CD4-positive, alpha-beta T cell treated with Interferon alpha-2 for 1 hour (primary cell): ENCODE measurements around the gene AP2A2.

ENCODE experiments used
- DNase-seq, 2 donors: peaks; one replicate each; pipeline ENCODE4 v3.0.0-alpha.2; 2020 to 2022

The AP2A2 gene

DNA sequence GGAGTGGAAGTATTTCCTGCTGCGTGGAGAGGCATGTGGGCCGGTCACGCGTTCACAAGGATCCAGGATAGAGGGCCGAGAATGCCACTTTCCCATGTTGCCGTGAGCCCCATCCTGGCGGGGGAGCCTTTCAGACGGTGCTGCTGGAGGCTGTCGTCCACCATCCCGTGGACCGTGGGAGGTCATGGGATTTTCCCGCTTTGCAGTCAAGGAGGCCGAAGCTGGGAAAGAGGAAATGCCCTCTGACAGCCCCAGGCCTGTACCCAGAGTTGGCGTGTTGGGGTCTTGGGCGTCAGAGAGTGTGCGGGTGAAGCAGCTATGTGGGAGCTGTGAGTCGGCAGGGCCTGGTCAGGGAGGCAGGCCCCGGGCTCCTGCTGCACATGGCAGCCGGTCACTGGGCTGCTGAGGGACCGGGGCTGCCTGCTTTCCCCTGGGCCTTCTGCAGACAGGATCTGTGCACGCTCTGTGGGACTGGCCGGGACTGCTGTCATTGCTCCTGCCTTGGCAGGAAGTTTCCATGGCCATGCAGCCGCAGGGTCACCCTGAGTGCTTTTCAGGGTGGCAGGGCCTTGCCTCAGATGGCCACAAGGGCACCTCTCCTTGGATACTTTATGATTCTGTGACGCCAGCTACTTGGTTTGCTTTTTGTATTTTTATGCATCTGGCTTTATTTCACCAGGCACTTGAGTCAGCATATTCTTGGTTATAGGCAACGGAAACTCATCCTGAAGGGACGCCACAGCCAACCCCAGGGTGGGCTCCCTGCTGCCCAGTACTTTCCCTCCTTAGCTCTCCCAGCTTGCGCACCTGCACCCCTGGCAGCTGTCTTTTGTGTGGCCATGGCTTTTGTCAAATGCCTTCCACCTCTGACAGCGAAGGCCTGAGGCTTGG, 52.4 kb downstream of the AP2A2 start:
- no peak for DNase-seq

DNA sequence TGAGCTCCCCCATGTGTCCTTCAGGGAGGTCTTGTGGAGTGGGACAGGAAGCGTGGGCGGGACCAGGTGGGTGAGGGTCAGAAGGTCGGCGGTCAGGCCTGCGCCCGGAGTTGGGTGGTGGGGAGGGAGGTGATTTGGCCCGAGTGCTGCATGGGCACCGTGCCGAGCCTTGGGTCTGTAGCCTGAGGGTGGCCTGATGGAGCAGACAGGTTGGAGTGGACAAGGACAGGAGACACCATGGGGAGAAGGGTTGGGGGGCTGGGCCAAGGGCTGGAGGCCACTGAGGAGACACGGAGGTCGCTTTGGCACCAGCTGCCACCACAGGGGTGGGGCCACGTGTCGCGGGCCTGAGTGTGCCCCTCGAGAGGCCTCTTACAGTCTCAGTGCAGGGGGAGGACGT, 53.1 kb downstream of the AP2A2 start:
- no peak for DNase-seq

DNA sequence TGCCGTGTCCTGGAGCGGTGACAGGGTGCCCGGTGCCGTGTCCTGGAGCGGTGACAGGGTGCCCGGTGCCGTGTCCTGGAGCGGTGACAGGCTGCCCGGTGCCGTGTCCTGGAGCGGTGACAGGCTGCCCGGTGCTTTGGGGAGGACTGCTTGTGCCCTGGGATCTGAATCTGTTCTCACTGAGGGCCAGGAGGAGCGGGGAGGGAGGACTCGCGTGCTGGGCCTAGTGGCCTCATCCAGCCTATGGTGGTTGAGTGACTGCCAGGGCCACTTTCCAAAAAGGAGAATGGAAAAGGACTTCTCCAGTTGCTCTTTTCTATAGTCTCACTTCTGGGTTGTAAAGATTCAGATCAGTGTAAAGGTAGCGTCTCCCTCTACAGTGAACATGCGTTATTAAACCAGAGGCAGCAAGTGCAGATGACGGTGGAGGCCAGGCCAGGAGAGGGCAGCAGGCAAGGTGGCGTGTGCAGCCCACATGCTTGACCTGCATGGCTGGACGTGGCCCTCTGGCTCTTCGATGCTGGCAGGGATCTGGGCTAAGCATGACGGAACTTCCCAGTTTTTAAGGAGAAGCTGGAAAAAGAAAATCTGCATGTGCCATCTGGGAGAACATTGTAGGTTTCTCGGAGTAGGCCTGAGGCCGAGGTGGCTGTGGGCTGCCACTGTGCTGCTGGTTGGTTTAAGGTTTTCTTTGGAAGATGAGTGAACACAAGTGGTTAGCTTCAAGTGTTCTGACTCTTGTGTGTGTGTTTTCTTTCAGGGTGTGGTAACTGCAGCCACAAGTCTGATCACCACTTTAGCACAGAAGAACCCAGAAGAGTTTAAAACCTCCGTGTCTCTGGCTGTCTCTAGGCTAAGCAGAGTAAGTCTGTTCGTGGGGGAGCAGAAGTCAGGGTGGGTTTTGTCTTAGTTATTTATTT, 55.0 kb downstream of the AP2A2 start:
- DNase-seq, result no peak

DNA sequence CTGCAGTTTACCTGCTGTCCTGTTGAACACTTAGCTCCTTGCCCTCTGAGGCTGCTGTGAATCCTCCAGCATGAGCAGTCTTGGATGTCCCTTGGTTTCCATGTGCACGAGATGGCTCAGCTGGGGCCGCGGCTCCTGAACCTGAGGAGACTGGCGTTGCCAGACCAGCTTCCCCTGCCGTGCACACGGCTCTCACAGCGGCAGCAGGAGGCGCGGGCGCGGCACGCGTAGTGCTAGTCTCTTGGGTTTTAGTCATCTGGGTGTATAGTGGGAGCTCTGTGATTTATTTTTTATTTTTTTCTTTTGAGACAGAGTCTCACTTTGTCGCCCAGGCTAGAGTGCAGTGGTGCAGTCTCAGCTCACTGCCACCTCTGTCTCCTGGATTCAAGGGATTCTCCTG, 56.1 kb downstream of the AP2A2 start:
- no peak for DNase-seq

DNA sequence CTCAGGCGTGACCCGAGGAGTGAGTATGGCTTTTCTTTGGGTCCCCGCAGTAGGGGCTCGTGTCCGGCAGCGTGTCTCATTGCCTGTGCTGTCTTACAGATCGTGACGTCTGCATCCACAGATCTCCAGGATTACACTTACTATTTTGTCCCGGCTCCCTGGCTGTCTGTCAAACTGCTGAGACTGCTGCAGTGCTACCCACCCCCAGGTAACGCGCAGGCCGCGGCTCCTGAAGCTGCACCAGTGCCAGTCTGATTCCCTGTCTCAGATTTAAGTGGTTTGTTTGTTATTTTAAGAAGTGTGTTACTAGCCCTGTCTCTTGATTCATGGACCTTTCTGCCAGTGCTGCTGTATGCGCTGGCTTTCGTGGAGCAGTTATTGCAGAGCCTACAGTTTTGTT, 58.9 kb downstream of the AP2A2 start:
- DNase-seq, result no peak

DNA sequence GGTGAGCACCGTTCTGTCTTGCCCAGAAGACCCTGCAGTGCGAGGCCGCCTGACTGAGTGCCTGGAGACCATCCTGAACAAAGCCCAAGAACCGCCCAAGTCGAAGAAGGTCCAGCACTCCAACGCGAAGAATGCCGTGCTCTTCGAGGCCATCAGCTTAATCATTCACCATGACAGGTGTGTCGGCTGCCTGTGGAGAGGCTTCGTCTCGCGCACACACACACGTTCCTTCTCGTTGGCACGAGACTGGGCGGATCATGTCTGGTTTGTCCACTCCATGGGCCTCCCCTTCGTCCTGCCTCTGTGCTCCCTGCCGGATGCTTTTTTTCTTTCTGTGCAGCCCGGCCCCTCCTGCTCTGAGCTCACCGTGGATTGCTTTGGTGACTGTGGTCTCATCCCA, 59.7 kb downstream of the AP2A2 start:
- no peak for DNase-seq

DNA sequence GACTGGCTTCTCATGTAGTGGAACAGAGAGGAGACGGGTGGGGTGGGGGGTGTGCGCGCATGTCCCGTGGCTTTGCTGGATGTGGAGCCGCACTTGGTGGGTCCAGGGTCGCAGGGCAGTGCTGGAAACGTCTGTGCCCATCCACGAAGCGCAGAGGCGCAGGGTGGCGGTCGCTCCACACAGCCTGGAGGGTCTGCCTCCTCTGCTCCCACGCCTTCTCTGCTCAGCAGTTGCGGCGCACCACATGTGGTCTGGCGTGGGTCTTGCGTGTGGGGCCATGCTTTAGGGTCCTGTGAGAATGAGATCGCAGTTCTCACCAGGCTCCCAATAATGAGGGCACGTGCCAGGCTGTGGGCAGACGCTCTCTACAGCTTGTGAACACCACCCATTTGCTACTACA, 60.2 kb downstream of the AP2A2 start:
- no peak for DNase-seq

DNA sequence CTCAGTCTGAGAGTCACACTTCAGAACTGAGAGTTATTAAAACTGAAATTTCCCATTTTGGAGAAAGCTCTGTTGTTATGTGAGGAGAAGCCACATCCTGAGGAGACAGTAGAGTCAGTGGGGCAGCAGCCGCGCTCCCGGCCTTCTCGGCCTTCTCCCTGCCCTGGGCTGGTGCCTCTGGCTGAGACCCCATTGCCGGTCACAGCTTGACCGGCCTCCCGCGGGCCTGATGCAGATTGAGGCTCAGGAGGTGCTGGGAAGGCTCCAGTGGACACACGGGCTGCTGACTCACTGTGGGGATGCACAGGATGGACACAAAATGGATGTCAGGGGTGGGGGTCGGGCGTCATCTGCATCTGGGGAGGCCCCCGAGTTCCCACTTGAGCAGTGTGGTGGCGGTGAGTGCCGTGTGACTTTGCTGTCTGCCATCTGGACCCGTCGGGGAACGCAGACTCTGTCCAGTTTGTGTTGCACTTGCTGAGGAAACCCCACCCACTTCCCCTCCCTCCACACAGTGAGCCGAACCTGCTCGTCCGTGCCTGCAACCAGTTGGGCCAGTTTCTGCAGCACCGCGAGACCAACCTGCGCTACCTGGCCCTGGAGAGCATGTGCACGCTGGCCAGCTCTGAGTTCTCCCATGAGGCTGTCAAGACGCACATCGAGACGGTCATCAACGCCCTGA, 60.7 kb downstream of the AP2A2 start:
- DNase-seq, result no peak

DNA sequence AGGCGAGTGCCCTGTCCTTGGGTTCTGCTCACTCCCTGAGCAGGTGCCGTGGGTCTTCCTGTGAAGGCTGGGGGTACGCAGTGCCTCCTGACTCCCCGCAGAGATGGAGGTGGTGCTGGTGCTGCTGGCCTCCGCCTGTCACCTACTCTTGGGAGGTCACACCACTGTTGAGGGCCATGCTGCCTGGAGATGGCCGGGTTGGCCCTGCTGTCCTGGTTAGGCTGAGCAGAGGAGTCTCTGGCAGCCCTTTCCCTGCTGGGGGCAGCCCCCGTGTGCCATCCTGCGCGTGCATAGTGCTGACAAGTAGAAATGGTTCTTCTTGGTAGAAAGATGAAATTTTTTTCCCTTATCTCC, 61.3 kb downstream of the AP2A2 start:
- DNase-seq, result no peak

DNA sequence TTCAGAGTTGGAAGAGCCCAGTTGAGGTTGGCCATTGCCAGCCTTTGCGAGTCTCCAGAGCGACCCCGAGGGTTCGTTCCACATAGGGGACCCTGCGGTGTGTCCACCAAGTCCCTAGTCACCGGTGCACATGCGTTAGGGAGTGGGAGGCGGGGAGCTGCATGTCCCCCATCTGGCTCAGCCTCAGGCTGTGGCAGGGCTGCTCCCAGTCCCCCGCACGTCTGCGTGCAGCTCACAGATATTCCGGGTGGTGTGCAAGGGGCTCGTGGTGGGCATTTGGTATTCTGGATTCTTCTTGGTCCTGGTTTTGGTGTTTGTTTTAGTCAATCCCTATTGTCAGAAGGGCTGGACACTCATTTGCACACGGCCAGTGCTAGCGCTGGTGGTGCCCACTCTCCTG, 62.0 kb downstream of the AP2A2 start:
- DNase-seq, result no peak

DNA sequence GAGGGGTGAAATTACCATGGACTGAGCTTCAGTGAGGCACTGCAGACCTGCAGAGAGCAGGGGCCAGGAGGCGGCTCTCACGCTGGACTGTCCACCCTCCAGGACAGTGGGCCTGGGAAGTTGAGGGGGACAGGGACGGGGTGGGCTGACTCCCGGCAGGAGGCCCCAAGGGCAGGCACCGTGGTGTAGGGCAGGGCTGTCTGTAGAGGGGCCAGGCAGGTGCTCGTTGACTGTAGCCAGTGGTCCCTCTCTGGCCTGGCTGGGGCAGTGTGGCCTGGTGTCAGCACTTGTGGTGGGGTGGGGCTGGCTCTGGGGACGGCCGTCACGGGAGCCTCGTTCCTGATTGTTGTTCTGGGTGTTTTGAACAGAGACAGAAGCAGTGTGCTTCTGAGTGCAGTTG, 64.4 kb downstream of the AP2A2 start:
- DNase-seq, result no peak

DNA sequence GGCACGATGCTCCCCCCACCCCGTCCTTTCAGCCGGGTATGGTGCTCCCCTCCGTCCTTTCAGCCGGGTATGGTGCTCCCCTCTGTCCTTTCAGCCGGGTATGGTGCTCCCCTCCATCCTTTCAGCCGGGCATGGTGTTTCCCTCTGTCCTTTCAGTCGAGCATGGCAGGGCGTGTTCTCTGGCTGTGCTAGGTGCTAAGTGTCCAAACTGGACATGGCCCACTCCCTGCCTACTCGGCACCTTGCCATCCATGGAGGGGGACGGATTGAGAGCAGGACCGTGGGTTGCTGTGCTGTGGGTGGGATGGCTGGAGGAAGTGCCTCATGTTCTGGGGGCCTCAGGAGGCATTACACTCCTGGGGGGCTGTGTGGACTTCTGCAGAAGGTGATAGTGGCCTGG, 65.4 kb downstream of the AP2A2 start:
- no peak for DNase-seq

DNA sequence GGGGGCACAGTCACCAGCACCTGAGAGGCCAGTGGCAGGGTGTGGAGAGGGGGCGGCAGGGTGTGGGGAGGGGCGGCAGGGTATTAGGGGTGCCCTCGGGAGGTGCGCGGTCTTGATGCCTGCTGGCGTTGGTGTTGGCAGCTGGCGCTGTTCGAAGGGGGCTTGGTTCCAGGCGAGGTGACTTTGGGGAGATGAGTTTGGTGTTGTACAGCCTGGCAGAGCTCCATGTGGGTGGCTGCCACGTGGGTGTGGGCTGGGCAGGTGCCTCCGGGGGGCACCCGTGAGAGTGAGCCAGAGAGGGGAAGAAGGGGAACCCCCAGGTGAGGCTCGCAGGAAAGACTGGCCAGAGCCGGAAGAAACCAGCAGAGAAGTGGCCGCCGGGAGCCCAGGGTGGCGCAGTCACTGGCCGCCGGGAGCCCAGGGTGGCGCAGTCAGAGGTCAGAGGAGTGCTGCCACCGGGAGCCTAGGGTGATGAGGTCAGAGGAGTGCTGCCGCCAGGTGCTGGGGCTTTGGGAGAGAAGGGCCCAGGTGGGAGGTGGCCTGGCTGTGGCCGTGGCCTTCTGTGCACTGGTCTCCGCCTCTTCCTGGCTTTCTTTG, 66.1 kb downstream of the AP2A2 start:
- DNase-seq, result no peak

DNA sequence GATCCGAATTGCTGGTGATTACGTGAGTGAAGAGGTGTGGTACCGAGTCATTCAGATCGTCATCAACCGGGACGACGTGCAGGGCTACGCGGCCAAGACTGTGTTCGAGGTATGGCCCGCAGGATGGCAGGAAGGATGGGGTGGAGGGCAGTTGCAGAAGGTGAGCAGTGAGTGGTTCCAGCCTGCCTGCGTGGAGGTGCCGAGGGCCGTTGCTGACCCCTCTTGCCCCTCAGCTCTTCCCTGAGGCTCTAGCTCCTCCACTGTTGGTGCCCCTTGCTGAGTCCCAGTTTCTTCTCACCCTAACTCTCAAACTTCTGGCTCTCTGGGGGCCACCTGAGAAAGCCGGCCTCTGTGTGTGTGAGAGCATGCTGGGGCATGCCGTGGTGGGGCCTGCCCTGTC, 66.9 kb downstream of the AP2A2 start:
- no peak for DNase-seq

DNA sequence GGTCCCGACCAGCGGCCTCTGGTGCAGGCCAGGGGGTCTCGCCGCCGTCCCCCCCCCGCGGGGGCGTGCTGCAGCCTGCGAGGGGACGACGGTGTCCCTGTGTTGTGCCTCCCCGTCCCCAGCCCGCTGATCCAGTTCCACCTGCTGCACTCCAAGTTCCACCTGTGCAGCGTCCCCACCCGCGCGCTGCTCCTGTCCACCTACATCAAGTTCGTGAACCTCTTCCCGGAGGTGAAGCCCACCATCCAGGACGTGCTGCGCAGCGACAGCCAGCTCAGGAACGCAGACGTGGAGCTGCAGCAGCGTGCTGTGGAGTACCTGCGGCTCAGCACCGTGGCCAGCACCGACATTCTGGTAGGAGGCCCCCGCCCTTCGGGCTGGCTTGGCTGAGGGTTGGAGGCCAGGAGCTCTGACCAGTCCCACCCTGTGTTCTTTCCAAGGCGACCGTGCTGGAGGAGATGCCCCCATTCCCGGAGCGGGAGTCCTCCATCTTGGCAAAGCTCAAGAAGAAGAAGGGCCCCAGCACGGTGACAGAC, 68.0 kb downstream of the AP2A2 start:
- DNase-seq, result no peak

DNA sequence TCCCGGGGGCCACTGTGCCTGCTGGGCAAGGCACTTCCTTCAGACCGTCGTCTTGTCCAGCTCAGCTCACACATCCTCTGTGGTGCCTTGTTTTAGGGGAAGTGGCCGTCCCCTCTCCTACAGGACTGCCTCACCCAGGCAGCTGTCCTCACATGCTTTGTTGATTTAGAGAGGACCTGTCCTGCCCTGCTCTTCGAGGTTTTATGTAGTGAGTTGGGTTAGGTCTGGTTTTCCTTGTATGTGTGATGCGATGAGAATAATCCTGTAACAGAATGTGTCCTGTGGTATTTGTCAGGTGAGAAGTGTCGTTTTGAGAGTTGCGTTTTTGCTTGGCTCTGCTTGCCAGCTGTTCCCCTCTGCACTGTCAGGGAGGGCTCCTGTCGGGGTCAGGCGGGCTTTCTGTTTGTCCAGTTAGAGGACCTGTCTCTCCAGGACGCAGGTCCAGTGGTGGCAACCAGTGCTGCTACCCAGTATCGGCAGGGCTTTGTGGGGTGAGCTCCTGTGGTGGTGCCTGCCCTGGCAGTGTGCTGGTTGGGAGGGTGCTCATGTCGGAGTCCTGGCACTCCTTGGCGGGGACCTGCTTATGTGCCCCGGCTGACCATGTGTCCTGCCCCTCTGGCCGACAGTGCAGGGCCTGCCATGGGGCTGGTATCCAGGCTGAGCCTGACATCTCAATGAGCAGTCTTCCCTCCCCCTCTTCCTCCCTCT, 69.5 kb downstream of the AP2A2 start:
- no peak for DNase-seq

DNA sequence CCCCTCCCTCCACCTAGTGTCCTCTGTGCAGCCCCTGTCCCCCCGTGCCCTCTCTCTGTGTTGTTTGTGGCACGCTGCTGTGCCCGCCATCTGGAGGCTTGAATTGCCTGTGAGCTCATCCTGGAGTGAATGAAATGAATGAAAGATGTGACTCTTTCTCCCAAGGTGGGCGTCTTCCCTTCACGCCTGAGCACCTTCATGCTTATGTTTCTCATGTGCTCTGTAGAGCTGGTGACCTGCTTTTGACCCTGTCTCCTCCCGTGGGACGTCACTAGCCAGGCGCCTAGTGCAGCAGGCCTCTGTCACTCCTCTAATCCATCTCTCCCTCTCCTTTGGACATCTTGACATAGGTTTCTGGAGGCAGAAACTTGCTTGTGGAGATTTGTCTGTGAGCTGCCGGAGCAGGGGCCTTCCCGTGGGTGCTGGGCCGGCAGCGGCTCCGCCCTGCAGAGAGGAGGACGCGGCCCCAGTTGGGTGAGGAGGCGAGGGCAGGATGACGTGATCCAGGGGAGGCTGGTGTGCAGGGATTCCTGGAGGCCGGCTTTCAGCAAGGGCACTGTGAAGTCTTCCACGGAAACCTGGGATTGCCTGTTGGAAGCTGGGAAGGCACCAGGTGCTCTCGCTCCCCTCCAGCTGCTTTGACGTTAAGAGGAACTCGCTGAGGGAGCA, 70.2 kb downstream of the AP2A2 start:
- DNase-seq, result no peak

DNA sequence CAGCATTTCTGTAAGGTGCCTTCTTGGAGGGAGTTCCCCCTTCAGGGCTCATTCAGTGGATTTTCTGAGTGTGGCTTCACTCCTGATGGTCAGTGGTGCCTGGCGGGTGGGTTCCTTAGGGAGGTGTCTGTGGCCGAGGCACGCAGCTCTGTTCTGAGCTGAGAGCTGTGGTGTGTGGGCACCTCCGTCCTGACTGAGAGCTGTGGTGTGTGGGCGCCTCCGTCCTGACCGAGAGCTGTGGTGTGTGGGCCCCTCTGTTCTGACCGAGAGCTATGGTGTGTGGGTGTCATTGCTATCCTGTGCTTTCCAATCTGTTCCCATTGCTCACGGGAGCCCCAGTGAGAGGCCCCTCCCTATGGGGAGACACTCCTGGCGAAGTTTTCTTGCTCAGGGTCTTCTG, 71.0 kb downstream of the AP2A2 start:
- no peak for DNase-seq

DNA sequence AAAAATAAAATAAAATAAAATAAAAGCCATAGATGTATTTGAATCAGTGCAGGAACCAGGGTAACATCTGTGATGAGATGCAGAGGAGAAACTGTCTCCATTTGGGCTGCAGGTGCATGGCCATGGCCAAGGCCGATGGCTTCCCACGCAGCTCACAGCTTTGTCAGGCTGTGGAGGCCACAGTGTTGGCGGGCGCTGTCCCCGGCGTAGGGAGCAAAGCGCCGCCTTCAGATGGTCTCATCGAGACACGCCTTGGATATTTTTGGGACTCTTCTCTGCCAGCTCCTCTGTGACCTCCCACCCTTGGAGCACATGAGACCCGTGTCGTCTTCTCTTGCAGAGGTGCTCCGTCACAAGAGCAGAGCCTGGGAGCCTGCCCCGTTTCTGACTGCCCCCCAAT, 72.2 kb downstream of the AP2A2 start:
- DNase-seq, result no peak

DNA sequence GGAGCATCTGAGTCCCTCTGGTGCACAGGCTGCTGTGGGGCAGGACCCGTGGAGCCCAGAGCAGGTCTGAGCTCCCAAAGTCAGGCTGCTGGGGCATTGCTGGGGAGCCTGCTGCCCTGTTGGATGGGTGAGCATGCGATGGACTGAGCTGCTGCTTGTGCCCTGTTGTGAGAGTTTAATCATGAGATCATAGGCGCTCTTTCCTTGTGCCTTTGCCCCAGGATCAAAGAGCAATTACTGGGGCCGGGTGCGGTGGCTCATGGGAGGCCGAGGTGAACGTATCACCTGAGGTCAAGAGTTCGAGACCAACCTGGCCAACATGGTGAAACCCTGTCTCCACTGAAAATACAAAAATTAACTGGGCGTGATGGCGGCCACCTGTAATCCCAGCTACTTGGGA, 73.3 kb downstream of the AP2A2 start:
- DNase-seq, result no peak
